HCT116 (cell line): ENCODE measurements around the gene SPEM1. TPM values are rescaled to one million over a fixed set of nuclear protein-coding genes. Genes with fewer than 3 reads are reported as not detected.
A peak's percentile ranks its signal among the peaks of the same experiment; 100 is the strongest.

Source experiments
- ATAC-seq: fragments of 200-7000 bp; cut with Tn5 transposase; 2 replicates; pipeline ENCODE4 v1.9.1; 2020; ENCODE audit warnings: mild to moderate bottlenecking, moderate library complexity
- BruUV-seq: library from RNA; stranded (reverse); fragments of 400-500 nt; replicated peaks from 2 replicates; lab custom pipeline; 2021; lab: Mats Ljungman, UMichigan
- CTCF ChIA-PET: fragments of 300-600 bp; sonication (Branson Sonifier 250); formaldehyde crosslinking; loops from one replicate; lab custom pipeline; 2021; ENCODE audit warnings: antibody characterized with exemption; lab: Charles Lee
- POLR2A ChIA-PET: fragments of 300-600, 350-600 bp; sonication (Branson Sonifier 250); formaldehyde crosslinking; loops from one replicate; lab custom pipeline; 2021; ENCODE audit warnings: antibody characterized with exemption; lab: Charles Lee
- RAD21 ChIA-PET, 2 experiments: fragments of 300-600 bp; sonication (Branson Sonifier 250); formaldehyde crosslinking; loops; one replicate each; lab custom pipeline; 2023; ENCODE audit warnings: low total read pairs in 2 of 2; ENCODE audit not compliant: uncharacterized antibody in 2 of 2, unreplicated experiment in 2 of 2, low non-redundant PET in 1 of 2; lab: Charles Lee
- DNase-seq: peaks from one replicate; pipeline ENCODE4 v3.0.0-alpha.2; 2010; ENCODE audit warnings: low read depth, low spot score
- H2AFZ ChIP-seq: fragments of 200-600 bp; shearing (Covaris generic), sonication (generic); 2 replicates; pipeline ENCODE4 v1.6.1; 2017; ENCODE audit warnings: low read depth, mixed run types, mixed read lengths, antibody characterized with exemption, low read length; ENCODE audit not compliant: poor library complexity, severe bottlenecking
- H3K27ac ChIP-seq: 2 replicates; pipeline ENCODE4 v1.5.1; 2012; ENCODE audit warnings: low read depth, low read length
- H3K27me3 ChIP-seq: fragments of 200-600 bp; sonication (generic); 2 replicates; pipeline ENCODE4 v1.6.1; 2016; ENCODE audit warnings: mixed run types, low read length, mixed read lengths; ENCODE audit not compliant: insufficient read depth
- H3K36me3 ChIP-seq, 2 experiments: fragments of 200-500 bp in 1 of 2; fragments of 200-600 bp in 1 of 2; sonication (Bioruptor generic) in 1 of 2; sonication (generic) in 1 of 2; 2 replicates each; pipeline versions ENCODE4 v1.5.1 to v1.6.1; 2014 to 2016; ENCODE audit warnings: low read length in 2 of 2, inconsistent platforms in 1 of 2, mixed read lengths in 1 of 2, mixed run types in 1 of 2; ENCODE audit not compliant: insufficient read depth in 2 of 2, control insufficient read depth in 1 of 2
- H3K4me1 ChIP-seq, 2 experiments: fragments of 200-600 bp in 1 of 2; sonication (generic) in 1 of 2; 2 replicates each; pipeline versions ENCODE4 v1.5.1 to v1.6.1; 2012 to 2017; ENCODE audit warnings: low read length in 2 of 2, inconsistent platforms in 1 of 2, mild to moderate bottlenecking in 1 of 2, mixed read lengths in 1 of 2, mixed run types in 1 of 2, moderate library complexity in 1 of 2; ENCODE audit not compliant: insufficient read depth in 2 of 2, control insufficient read depth in 1 of 2
- H3K4me2 ChIP-seq: fragments of 200-600 bp; sonication (generic); 2 replicates; pipeline ENCODE4 v1.6.1; 2017; ENCODE audit warnings: mixed run types, low read length, mixed read lengths
- H3K4me3 ChIP-seq, 2 experiments: fragments of 200-600 bp in 1 of 2; sonication (generic) in 1 of 2; replicated peaks in 1 of 2; 2 replicates each; pipeline ENCODE4 v1.5.1; 2011 to 2016; ENCODE audit warnings: low read length in 2 of 2, control low read depth in 1 of 2, low read depth in 1 of 2, mild to moderate bottlenecking in 1 of 2, mixed read lengths in 1 of 2, mixed run types in 1 of 2
- H3K79me2 ChIP-seq: fragments of 200-600 bp; sonication (generic); 2 replicates; pipeline ENCODE4 v1.6.1; 2017; ENCODE audit warnings: mild to moderate bottlenecking, mixed run types, low read length, moderate library complexity, mixed read lengths; ENCODE audit not compliant: insufficient read depth
- H3K9ac ChIP-seq: fragments of 200-600 bp; sonication (generic); 2 replicates; pipeline ENCODE4 v1.6.1; 2016; ENCODE audit warnings: low read length, mixed read lengths
- H3K9me2 ChIP-seq: fragments of 200-600 bp; sonication (generic), shearing (Covaris generic); 2 replicates; pipeline ENCODE4 v1.6.1; 2017; ENCODE audit warnings: mixed run types, mild to moderate bottlenecking, moderate library complexity; ENCODE audit not compliant: insufficient read depth
- H3K9me3 ChIP-seq, 2 experiments: fragments of 200-500 bp in 1 of 2; fragments of 200-600 bp in 1 of 2; sonication (Bioruptor generic) in 1 of 2; sonication (generic) in 1 of 2; 2 replicates each; pipeline ENCODE4 v1.6.1; 2014 to 2017; ENCODE audit warnings: low read length in 2 of 2, mixed read lengths in 2 of 2, inconsistent platforms in 1 of 2, low read depth in 1 of 2, mild to moderate bottlenecking in 1 of 2, mixed run types in 1 of 2, moderate library complexity in 1 of 2; ENCODE audit not compliant: control insufficient read depth in 1 of 2, insufficient read depth in 1 of 2
- H4K20me1 ChIP-seq: fragments of 200-600 bp; sonication (generic), shearing (Covaris generic); 2 replicates; pipeline ENCODE4 v1.6.1; 2017; ENCODE audit warnings: mixed run types, mild to moderate bottlenecking, moderate library complexity; ENCODE audit not compliant: insufficient read depth
- EGR1 ChIP-seq: IDR thresholded peaks from 2 replicates; pipeline ENCODE4 v1.6.1; 2012; ENCODE audit warnings: low read depth
- JUND ChIP-seq: IDR thresholded peaks from 2 replicates; pipeline ENCODE4 v1.6.1; 2012
- POLR2AphosphoS5 ChIP-seq: IDR thresholded peaks from 2 replicates; pipeline ENCODE4 v1.6.1; 2011; ENCODE audit warnings: mild to moderate bottlenecking, low read depth, low read length, moderate library complexity
- RAD21 ChIP-seq: IDR thresholded peaks from 2 replicates; pipeline ENCODE4 v1.6.1; 2012; ENCODE audit warnings: low read depth, mild to moderate bottlenecking
- intact Hi-C: fragments of 100-400 bp; cut with micrococcal nuclease; formaldehyde crosslinking; loops from 2 replicates; pipeline ENCODE4 v1.10.0; 2022
- total RNA-seq: library from RNA; stranded (reverse); gene quantifications from one replicate; pipeline ENCODE4 v1.2.1, GENCODE V29; 2021; ENCODE audit not compliant: unreplicated experiment
- TF ChIP-seq, protein P1 (sequence below): IDR thresholded peaks from 2 replicates; pipeline ENCODE4 v1.6.1; 2012
- TF ChIP-seq, protein P2 (sequence below): IDR thresholded peaks from 2 replicates; pipeline ENCODE4 v1.6.1; 2011; ENCODE audit warnings: mild to moderate bottlenecking, low read length, moderate library complexity; ENCODE audit not compliant: insufficient replicate concordance; ENCODE audit errors: extremely low read depth

SPEM1 gene
- total RNA-seq, 1 experiment from 2014 or later = 0.32 TPM

DNA sequence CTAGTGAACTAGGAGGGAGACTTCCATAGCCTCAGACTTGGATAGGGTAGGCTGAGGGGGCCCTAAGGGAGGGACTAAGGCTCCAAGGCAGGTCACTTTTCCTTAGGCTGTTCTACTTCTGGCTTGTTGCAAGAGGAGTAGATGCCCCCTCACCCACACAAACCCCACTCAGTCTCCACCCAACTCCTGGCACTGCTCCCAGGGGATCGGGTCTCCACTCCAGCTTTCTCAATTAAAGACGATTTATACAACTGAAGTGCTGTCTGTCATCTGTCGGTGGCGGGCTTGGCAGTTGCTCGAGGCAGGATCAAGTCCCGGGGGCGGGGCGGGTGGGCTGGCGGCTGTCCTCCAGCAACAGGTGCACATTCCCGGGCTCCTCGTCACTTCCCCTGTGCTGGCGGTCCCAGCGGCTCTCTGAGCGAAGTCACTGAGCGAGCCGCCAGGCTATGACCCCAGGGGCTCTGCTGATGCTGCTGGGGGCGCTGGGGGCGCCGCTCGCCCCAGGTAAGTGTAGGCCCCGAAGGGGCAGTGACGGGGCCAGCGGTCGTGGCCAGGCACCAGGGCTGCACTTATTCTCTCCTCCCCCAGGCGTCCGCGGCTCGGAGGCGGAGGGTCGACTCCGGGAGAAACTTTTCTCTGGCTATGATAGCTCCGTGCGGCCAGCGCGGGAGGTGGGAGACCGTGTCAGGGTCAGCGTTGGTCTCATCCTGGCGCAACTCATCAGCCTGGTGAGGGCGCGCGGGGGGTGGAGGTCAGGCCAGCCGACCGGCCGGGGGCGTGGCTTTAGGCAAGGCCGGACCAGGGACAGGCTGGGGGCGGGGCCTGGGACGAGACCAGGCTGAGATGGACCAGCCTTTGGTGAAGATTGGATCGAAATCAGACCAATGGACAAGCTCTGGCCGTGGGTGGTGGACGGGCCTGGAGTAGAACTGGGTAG is 24.8 kb downstream of the SPEM1 start, which contains the start of gene CHRNB1:
Gene CHRNB1 (plus strand): TSS at position 380 of the 937 bp plus-strand sequence. CDS start 67 bp downstream, at position 447.
- Histone ChIP-seq H3K36me3 (no peaks in the 10 kb centered on the region), H3K27me3 (no peaks in the 10 kb centered on the region), H4K20me1 (no peaks in the 10 kb centered on the region), H3K9me3 (no peaks in the 10 kb centered on the region), H3K4me1 (peaks cover 17 to 26% of the 10 kb centered on the region in 2 experiments), H3K27ac (peak within 1 kb of the TSS; percentile 70), H3K4me3 (peak within 1 kb of the TSS; percentile 54 to 64), H3K9ac (peak within 1 kb of the TSS; percentile 64), H3K79me2 (no peaks in the 10 kb centered on the region), H3K9me2 (no peaks in the 10 kb centered on the region), H2AFZ (peak within 1 kb of the TSS; percentile 68), H3K4me2 (peak within 1 kb of the TSS; percentile 98)
- ChIA-PET CTCF (interaction anchor here (0.7 to 3.0 kb wide), 2 partner anchors 9 to 107 kb away, joined by 3 to 28 read pairs; partner anchors contain the start of gene TMEM102), POLR2A (interaction anchor here (1.0 to 2.6 kb wide), 5 partner anchors 9 to 42 kb away, joined by 3 to 19 read pairs (median 4); partner anchors contain the start of genes SLC35G6, TMEM102 and TMEM256), RAD21 (interaction anchor here in 1 of 2 experiments (0.7 kb wide), 1 partner anchor 68 kb away, joined by 3 read pairs; no protein-coding TSS in a partner anchor)
- ATAC-seq = peak; percentile 91
- BruUV-seq = TSS peak; percentile 26
- TF ChIP-seq, protein P1, sequence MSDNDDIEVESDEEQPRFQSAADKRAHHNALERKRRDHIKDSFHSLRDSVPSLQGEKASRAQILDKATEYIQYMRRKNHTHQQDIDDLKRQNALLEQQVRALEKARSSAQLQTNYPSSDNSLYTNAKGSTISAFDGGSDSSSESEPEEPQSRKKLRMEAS = no peak; the same call in none of the 2 replicates
- TF ChIP-seq EGR1 = no peak
- no peak for TF ChIP-seq RAD21
- peak; percentile 28 for TF ChIP-seq POLR2AphosphoS5
- TF ChIP-seq, protein P2, sequence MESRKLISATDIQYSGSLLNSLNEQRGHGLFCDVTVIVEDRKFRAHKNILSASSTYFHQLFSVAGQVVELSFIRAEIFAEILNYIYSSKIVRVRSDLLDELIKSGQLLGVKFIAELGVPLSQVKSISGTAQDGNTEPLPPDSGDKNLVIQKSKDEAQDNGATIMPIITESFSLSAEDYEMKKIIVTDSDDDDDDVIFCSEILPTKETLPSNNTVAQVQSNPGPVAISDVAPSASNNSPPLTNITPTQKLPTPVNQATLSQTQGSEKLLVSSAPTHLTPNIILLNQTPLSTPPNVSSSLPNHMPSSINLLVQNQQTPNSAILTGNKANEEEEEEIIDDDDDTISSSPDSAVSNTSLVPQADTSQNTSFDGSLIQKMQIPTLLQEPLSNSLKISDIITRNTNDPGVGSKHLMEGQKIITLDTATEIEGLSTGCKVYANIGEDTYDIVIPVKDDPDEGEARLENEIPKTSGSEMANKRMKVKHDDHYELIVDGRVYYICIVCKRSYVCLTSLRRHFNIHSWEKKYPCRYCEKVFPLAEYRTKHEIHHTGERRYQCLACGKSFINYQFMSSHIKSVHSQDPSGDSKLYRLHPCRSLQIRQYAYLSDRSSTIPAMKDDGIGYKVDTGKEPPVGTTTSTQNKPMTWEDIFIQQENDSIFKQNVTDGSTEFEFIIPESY = no peak
- TF ChIP-seq JUND = no peak
- peak; percentile 52 for DNase-seq
- intact Hi-C loops = loop anchor here (2.0 kb wide), 2 partner anchors 40 to 116 kb away; partner anchors contain the start of genes POLR2A and SENP3
